GM12878 (cell line): ENCODE results near the gene MIPOL1. TPM values are rescaled to one million over a fixed set of nuclear protein-coding genes. Genes with fewer than 3 reads are reported as not detected.

Experiments used
- ATAC-seq: fragments of 200-7000 bp; cut with Tn5 transposase; 3 replicates; pipeline ENCODE4 v1.9.1; 2020; ENCODE audit warnings: mild to moderate bottlenecking, moderate library complexity
- BruUV-seq: library from RNA; stranded (reverse); fragments of 400-500 nt; replicated peaks from 2 replicates; lab custom pipeline; 2021; lab: Mats Ljungman, UMichigan
- CTCF ChIA-PET: fragments of 300-600 bp; sonication (Branson Sonifier 250); formaldehyde crosslinking; extraction: SDS; loops from one replicate; lab custom pipeline; 2021; ENCODE audit warnings: inconsistent platforms; lab: Yijun Ruan, JAX
- POLR2A ChIA-PET: fragments of 350-600 bp; formaldehyde crosslinking; extraction: SDS; loops from one replicate; lab custom pipeline; 2021; ENCODE audit warnings: inconsistent platforms; lab: Charles Lee
- RAD21 ChIA-PET: fragments of 300-600 bp; sonication (Branson Sonifier 250); formaldehyde crosslinking; loops from one replicate; lab custom pipeline; 2023; ENCODE audit warnings: antibody characterized with exemption; ENCODE audit not compliant: unreplicated experiment; lab: Charles Lee
- SMC1A ChIA-PET: fragments of 300-600 bp; sonication (Branson Sonifier 250); formaldehyde crosslinking; loops from one replicate; lab custom pipeline; 2023; ENCODE audit not compliant: unreplicated experiment, uncharacterized antibody; lab: Charles Lee
- DNase-seq: peaks from one replicate; pipeline ENCODE4 v3.0.0-alpha.2; 2011; ENCODE audit warnings: low read depth, low spot score
- FAIRE-seq: peaks from 3 replicates; lab custom pipeline; 2011; peaks lifted over from hg19 to GRCh38; lab: Jason Lieb, UNC
- H2AFZ ChIP-seq: 2 replicates; pipeline ENCODE4 v1.6.0; 2011; ENCODE audit warnings: low read depth, low read length, control low read depth; ENCODE audit not compliant: control insufficient read depth
- H3K27ac ChIP-seq: 2 replicates; pipeline ENCODE4 v1.5.1; 2011; ENCODE audit warnings: control low read depth; ENCODE audit not compliant: control insufficient read depth, insufficient read depth
- H3K27me3 ChIP-seq, 2 experiments: replicated peaks in 1 of 2; 2 replicates each; pipeline versions ENCODE4 v1.6.0 to v1.6.1; 2011; ENCODE audit warnings: low read length in 1 of 2; ENCODE audit not compliant: control insufficient read depth in 2 of 2, insufficient read depth in 2 of 2
- H3K36me3 ChIP-seq, 2 experiments: 2 replicates each; pipeline ENCODE4 v1.5.1; 2011; ENCODE audit warnings: low read length in 1 of 2; ENCODE audit not compliant: control insufficient read depth in 2 of 2, insufficient read depth in 2 of 2
- H3K4me1 ChIP-seq: 2 replicates; pipeline ENCODE4 v1.6.1; 2011; ENCODE audit warnings: mild to moderate bottlenecking, low read length, moderate library complexity, mixed read lengths; ENCODE audit not compliant: control insufficient read depth, insufficient read depth
- H3K4me2 ChIP-seq: 2 replicates; pipeline ENCODE4 v1.6.0; 2011; ENCODE audit warnings: control low read depth; ENCODE audit not compliant: control insufficient read depth, insufficient read depth
- H3K4me3 ChIP-seq: fragments of 200-600 bp; sonication (generic); 2 replicates; pipeline ENCODE4 v1.5.1; 2016
- H3K79me2 ChIP-seq: 2 replicates; pipeline ENCODE4 v1.6.0; 2011; ENCODE audit warnings: low read length; ENCODE audit not compliant: control insufficient read depth, insufficient read depth
- H3K9ac ChIP-seq: 2 replicates; pipeline ENCODE4 v1.8.0; 2011; ENCODE audit warnings: low read length, control low read depth, mixed read lengths; ENCODE audit not compliant: control insufficient read depth, insufficient read depth
- H3K9me3 ChIP-seq: replicated peaks from 3 replicates; pipeline ENCODE4 v1.5.1; 2011; ENCODE audit warnings: mild to moderate bottlenecking, low read length; ENCODE audit not compliant: control insufficient read depth, insufficient read depth
- H4K20me1 ChIP-seq: 2 replicates; pipeline ENCODE4 v1.6.0; 2011; ENCODE audit not compliant: control insufficient read depth, insufficient read depth
- EGR1 ChIP-seq, 2 experiments: IDR thresholded peaks; 1 replicate in 1 of 2; 2 replicates in 1 of 2; pipeline ENCODE4 v1.6.1; 2011 to 2012; ENCODE audit warnings: low read depth in 2 of 2, low read length in 2 of 2, borderline replicate concordance in 1 of 2, mild to moderate bottlenecking in 1 of 2, moderate library complexity in 1 of 2
- EP300 ChIP-seq, 2 experiments: fragments of 150-350 bp in 1 of 2; IDR thresholded peaks; 2 replicates each; pipeline ENCODE4 v1.6.1; 2011 to 2012; ENCODE audit warnings: low read depth in 2 of 2, low read length in 2 of 2, borderline replicate concordance in 1 of 2, improper control_type of control experiment in 1 of 2, inconsistent platforms in 1 of 2; ENCODE audit not compliant: control insufficient read depth in 1 of 2
- IKZF1 ChIP-seq: fragments of 450-650 bp; conservative IDR thresholded peaks from 2 replicates; pipeline ENCODE4 v1.6.1; 2017; ENCODE audit warnings: antibody characterized with exemption, mild to moderate bottlenecking
- IKZF2 ChIP-seq, 2 experiments: fragments of 450-650 bp; IDR thresholded peaks; 2 replicates each; pipeline ENCODE4 v1.6.1; 2017; ENCODE audit warnings: mild to moderate bottlenecking in 2 of 2, moderate library complexity in 2 of 2
- MYC ChIP-seq: IDR thresholded peaks from 2 replicates; pipeline ENCODE4 v1.6.1; 2011; ENCODE audit warnings: mild to moderate bottlenecking, low read length, moderate library complexity, inconsistent platforms; ENCODE audit not compliant: insufficient read depth, insufficient replicate concordance, insufficient read length, severe bottlenecking
- NR2C1 ChIP-seq: fragments of 450-650 bp; IDR thresholded peaks from 2 replicates; pipeline ENCODE4 v1.6.1; 2017; ENCODE audit warnings: antibody characterized with exemption, mild to moderate bottlenecking, moderate library complexity
- NRF1 ChIP-seq: conservative IDR thresholded peaks from 2 replicates; pipeline ENCODE4 v1.6.1; 2011; ENCODE audit warnings: mild to moderate bottlenecking, low read depth, low read length, improper control_type of control experiment
- RAD51 ChIP-seq: fragments of 450-650 bp; IDR thresholded peaks from 2 replicates; pipeline ENCODE4 v1.6.1; 2016; ENCODE audit warnings: moderate library complexity, mild to moderate bottlenecking, inconsistent platforms
- ZNF207 ChIP-seq: fragments of 450-650 bp; IDR thresholded peaks from 2 replicates; pipeline ENCODE4 v1.6.1; 2014; ENCODE audit warnings: antibody characterized with exemption, mild to moderate bottlenecking, borderline replicate concordance
- WGBS: methylation state at CpG from one replicate; pipeline ENCODE4 v1.1.6; 2016; ENCODE audit warnings: low lambda C conversion rate; ENCODE audit not compliant: insufficient replicate concordance, insufficient coverage; ENCODE audit errors: missing lambda C conversion rate; 5-methylcytosine and 5-hydroxymethylcytosine counted together
- in situ Hi-C: fragments of 300-500 bp; cut with MboI; formaldehyde crosslinking; loops from 9 replicates; pipeline ENCODE4 v1.14.3; 2018; ENCODE audit warnings: mixed read lengths
- intact Hi-C: fragments of 100-400 bp; cut with micrococcal nuclease; formaldehyde crosslinking; loops from one replicate; pipeline ENCODE4 v1.14.2; 2022; ENCODE audit not compliant: unreplicated experiment
- polyA plus RNA-seq, 11 experiments: library from polyadenylated mRNA; depleted of rRNA in 4 of 11; unstranded in 6 of 11; stranded (reverse) in 5 of 11; fragments of >200 nt; fragmentation: Nextera tagmentation in 4 of 11; fragmentation: Illumina TruSeq in 1 of 11; extraction: Ambion mirVana in 4 of 11; extraction: Trizol in 1 of 11; gene quantifications; 1 replicate in 1 of 11; 2 replicates in 10 of 11; pipeline versions ENCODE4 v1.2.1 to v1.2.3, GENCODE V29; 2011 to 2016; ENCODE audit warnings: inconsistent platforms in 2 of 11, missing spikeins in 2 of 11, low read depth in 1 of 11
- total RNA-seq, 4 experiments: library from RNA; depleted of rRNA in 3 of 4; stranded (reverse); fragments of >200 nt in 3 of 4; fragmentation: Illumina TruSeq in 1 of 4; extraction: Trizol in 1 of 4; gene quantifications; 2 replicates each; pipeline versions ENCODE4 v1.2.1 to v1.2.3, GENCODE V29; 2013 to 2021
- TF ChIP-seq, protein P1 (sequence below): fragments of 450-650 bp; IDR thresholded peaks from 2 replicates; pipeline ENCODE4 v1.6.1; 2017; ENCODE audit warnings: low read depth, mild to moderate bottlenecking, moderate library complexity
- TF ChIP-seq, protein P2 (sequence below): fragments of 450-650 bp; formaldehyde crosslinking; IDR thresholded peaks from 2 replicates; pipeline ENCODE4 v1.4.0; 2022; ENCODE audit warnings: mild to moderate bottlenecking, moderate library complexity
- TF ChIP-seq, protein P3 (sequence below): IDR thresholded peaks from 2 replicates; pipeline ENCODE4 v1.6.1; 2012; ENCODE audit warnings: mild to moderate bottlenecking, low read depth, low read length
- TF ChIP-seq, protein P4 (sequence below): fragments of 450-650 bp; IDR thresholded peaks from 2 replicates; pipeline ENCODE4 v1.6.1; 2018; ENCODE audit warnings: borderline replicate concordance, mild to moderate bottlenecking; ENCODE audit not compliant: partially characterized antibody

The MIPOL1 gene
- total and polyA plus RNA-seq, 10 of the 15 experiments (the other 5 are each of a cell fraction or from before 2014, with no cell fraction given), result 0.06 TPM; not detected in 9

DNA sequence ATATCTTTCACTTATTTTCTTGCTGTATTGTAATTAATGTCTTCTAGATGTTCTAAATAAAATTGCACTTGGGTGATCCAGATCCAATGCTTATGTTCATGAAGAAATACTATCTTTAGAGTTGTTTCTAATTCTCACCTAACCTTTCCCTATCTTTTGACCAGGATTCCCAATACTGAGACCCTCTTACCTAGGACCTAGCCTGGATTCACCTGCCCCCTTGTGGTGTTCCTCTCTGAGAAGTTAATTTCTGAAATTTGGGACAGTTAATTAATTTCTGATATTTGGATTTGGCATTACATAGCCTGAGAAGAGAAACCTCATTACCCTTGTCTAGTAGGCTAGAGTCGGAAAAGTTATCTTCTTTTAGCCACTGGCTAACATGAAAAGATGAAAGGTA lies 367.8 kb downstream of the MIPOL1 start:
- no peak overlapping the region for H3K9ac ChIP-seq
- in situ Hi-C loops, result no loop called here
- BruUV-seq, result no TSS peak
- TF ChIP-seq IKZF1 (no peak), NRF1 (no peak), EP300 (IDR thresholded peaks at IDR 0.05; ENCODE audit: borderline replicate concordance in 1 of 2, control insufficient read depth in 1 of 2, low read depth in 2 of 2, low read length in 2 of 2) (no peak), NR2C1 (no peak), MYC (no peak), ZNF207 (no peak), RAD51 (no peak), IKZF2 (IDR thresholded peaks at IDR 0.05) (no peak), EGR1 (IDR thresholded peaks at IDR 0.05; ENCODE audit: borderline replicate concordance in 1 of 2, low read depth in 2 of 2, low read length in 2 of 2) (no peak)
- TF ChIP-seq, protein P1, sequence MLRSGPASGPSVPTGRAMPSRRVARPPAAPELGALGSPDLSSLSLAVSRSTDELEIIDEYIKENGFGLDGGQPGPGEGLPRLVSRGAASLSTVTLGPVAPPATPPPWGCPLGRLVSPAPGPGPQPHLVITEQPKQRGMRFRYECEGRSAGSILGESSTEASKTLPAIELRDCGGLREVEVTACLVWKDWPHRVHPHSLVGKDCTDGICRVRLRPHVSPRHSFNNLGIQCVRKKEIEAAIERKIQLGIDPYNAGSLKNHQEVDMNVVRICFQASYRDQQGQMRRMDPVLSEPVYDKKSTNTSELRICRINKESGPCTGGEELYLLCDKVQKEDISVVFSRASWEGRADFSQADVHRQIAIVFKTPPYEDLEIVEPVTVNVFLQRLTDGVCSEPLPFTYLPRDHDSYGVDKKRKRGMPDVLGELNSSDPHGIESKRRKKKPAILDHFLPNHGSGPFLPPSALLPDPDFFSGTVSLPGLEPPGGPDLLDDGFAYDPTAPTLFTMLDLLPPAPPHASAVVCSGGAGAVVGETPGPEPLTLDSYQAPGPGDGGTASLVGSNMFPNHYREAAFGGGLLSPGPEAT, result no peak
- TF ChIP-seq, protein P2, sequence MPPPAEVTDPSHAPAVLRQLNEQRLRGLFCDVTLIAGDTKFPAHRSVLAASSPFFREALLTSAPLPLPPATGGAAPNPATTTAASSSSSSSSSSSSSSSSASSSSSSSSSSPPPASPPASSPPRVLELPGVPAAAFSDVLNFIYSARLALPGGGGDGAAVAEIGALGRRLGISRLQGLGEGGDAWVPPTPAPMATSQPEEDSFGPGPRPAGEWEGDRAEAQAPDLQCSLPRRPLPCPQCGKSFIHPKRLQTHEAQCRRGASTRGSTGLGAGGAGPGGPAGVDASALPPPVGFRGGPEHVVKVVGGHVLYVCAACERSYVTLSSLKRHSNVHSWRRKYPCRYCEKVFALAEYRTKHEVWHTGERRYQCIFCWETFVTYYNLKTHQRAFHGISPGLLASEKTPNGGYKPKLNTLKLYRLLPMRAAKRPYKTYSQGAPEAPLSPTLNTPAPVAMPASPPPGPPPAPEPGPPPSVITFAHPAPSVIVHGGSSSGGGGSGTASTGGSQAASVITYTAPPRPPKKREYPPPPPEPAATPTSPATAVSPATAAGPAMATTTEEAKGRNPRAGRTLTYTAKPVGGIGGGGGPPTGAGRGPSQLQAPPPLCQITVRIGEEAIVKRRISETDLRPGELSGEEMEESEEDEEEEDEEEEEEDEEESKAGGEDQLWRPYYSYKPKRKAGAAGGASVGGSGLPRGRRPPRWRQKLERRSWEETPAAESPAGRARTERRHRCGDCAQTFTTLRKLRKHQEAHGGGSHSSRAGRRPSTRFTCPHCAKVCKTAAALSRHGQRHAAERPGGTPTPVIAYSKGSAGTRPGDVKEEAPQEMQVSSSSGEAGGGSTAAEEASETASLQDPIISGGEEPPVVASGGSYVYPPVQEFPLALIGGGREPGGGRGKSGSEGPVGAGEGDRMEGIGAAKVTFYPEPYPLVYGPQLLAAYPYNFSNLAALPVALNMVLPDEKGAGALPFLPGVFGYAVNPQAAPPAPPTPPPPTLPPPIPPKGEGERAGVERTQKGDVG (CRISPR knock-in tag), result no peak
- TF ChIP-seq, protein P3, sequence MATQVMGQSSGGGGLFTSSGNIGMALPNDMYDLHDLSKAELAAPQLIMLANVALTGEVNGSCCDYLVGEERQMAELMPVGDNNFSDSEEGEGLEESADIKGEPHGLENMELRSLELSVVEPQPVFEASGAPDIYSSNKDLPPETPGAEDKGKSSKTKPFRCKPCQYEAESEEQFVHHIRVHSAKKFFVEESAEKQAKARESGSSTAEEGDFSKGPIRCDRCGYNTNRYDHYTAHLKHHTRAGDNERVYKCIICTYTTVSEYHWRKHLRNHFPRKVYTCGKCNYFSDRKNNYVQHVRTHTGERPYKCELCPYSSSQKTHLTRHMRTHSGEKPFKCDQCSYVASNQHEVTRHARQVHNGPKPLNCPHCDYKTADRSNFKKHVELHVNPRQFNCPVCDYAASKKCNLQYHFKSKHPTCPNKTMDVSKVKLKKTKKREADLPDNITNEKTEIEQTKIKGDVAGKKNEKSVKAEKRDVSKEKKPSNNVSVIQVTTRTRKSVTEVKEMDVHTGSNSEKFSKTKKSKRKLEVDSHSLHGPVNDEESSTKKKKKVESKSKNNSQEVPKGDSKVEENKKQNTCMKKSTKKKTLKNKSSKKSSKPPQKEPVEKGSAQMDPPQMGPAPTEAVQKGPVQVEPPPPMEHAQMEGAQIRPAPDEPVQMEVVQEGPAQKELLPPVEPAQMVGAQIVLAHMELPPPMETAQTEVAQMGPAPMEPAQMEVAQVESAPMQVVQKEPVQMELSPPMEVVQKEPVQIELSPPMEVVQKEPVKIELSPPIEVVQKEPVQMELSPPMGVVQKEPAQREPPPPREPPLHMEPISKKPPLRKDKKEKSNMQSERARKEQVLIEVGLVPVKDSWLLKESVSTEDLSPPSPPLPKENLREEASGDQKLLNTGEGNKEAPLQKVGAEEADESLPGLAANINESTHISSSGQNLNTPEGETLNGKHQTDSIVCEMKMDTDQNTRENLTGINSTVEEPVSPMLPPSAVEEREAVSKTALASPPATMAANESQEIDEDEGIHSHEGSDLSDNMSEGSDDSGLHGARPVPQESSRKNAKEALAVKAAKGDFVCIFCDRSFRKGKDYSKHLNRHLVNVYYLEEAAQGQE, result no peak
- TF ChIP-seq, protein P4, sequence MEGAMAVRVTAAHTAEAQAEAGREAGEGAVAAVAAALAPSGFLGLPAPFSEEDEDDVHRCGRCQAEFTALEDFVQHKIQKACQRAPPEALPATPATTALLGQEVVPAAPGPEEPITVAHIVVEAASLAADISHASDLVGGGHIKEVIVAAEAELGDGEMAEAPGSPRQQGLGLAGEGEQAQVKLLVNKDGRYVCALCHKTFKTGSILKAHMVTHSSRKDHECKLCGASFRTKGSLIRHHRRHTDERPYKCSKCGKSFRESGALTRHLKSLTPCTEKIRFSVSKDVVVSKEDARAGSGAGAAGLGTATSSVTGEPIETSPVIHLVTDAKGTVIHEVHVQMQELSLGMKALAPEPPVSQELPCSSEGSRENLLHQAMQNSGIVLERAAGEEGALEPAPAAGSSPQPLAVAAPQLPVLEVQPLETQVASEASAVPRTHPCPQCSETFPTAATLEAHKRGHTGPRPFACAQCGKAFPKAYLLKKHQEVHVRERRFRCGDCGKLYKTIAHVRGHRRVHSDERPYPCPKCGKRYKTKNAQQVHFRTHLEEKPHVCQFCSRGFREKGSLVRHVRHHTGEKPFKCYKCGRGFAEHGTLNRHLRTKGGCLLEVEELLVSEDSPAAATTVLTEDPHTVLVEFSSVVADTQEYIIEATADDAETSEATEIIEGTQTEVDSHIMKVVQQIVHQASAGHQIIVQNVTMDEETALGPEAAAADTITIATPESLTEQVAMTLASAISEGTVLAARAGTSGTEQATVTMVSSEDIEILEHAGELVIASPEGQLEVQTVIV, result no peak

More for the DNA sequence above, 367.8 kb downstream of the MIPOL1 start:
- Histone ChIP-seq H3K79me2 (no peaks in the 10 kb centered on the region), H2AFZ (no peak overlapping the region), H4K20me1 (no peaks in the 10 kb centered on the region), H3K4me2 (no peak overlapping the region), H3K27me3 (no peaks in the 10 kb centered on the region), H3K4me3 (no peak overlapping the region), H3K36me3 (no peaks in the 10 kb centered on the region), H3K4me1 (no peaks in the 10 kb centered on the region), H3K9me3 (no peaks in the 10 kb centered on the region), H3K27ac (no peak overlapping the region)
- POLR2A ChIA-PET, result no interaction called here
- ATAC-seq (no peak), DNase-seq (no peak), FAIRE-seq (no peak)
- SMC1A ChIA-PET, result no interaction called here
- CTCF ChIA-PET, result no interaction called here
- WGBS, result 7% methylated on average over 1 of the region's 1 CpG
- intact Hi-C loops, result no loop called here
- RAD21 ChIA-PET, result no interaction called here
